OCI-LY3 (cell line): Measurements from ENCODE around the gene TBCE.

Experiments used
- H2AFZ ChIP-seq: fragments of 200-600, 300-600 bp; shearing (Covaris generic); 2 replicates; pipeline ENCODE4 v1.6.0; 2014; ENCODE audit warnings: antibody characterized with exemption, low read depth, low read length
- H3K27ac ChIP-seq: fragments of 200-600, 300-600 bp; sonication (generic); 2 replicates; pipeline ENCODE4 v1.5.1; 2014; ENCODE audit warnings: mild to moderate bottlenecking, low read length, moderate library complexity, mixed read lengths
- H3K27me3 ChIP-seq: fragments of 200-600, 300-600 bp; sonication (generic); 2 replicates; pipeline ENCODE4 v1.6.1; 2014; ENCODE audit warnings: low read depth, low read length, mixed read lengths
- H3K36me3 ChIP-seq: fragments of 200-600, 300-600 bp; sonication (generic); replicated peaks from 2 replicates; pipeline ENCODE3; 2014; ENCODE audit warnings: low read depth, low read length, mixed read lengths
- H3K4me1 ChIP-seq: fragments of 300-600, 200-600 bp; sonication (generic); 2 replicates; pipeline ENCODE4 v1.6.1; 2014; ENCODE audit warnings: low read length, mixed read lengths
- H3K4me2 ChIP-seq: fragments of 200-600, 300-600 bp; sonication (generic); 2 replicates; pipeline ENCODE4 v1.6.1; 2014; ENCODE audit warnings: low read length, mixed read lengths
- H3K4me3 ChIP-seq: fragments of 300-600, 200-600 bp; sonication (generic); 2 replicates; pipeline ENCODE4 v1.5.1; 2014; ENCODE audit warnings: antibody characterized with exemption, mild to moderate bottlenecking, low read length, moderate library complexity
- H3K79me2 ChIP-seq: fragments of 300-600, 200-600 bp; shearing (Covaris generic); 2 replicates; pipeline ENCODE4 v1.6.1; 2014; ENCODE audit warnings: mild to moderate bottlenecking, low read length, mixed read lengths
- H3K9ac ChIP-seq: fragments of 300-600, 200-600 bp; shearing (Covaris generic); 2 replicates; pipeline ENCODE4 v1.6.0; 2014; ENCODE audit warnings: mild to moderate bottlenecking, low read length, moderate library complexity
- H3K9me3 ChIP-seq: fragments of 200-600, 300-600 bp; shearing (Covaris generic); 2 replicates; pipeline ENCODE4 v1.6.1; 2014; ENCODE audit warnings: low read length, mixed read lengths; ENCODE audit not compliant: insufficient read depth
- H4K20me1 ChIP-seq: fragments of 200-600, 300-600 bp; sonication (generic); 2 replicates; pipeline ENCODE4 v1.6.1; 2016; ENCODE audit warnings: low read length, mixed read lengths; ENCODE audit not compliant: insufficient read depth
- EZH2phosphoT487 ChIP-seq: fragments of 200-600 bp; shearing (Covaris generic); IDR thresholded peaks from 2 replicates; pipeline ENCODE4 v1.6.1; 2018; ENCODE audit warnings: antibody characterized with exemption, mixed run types, low read depth
- TF ChIP-seq, protein P1 (sequence below): fragments of 200-600, 300-600 bp; sonication (generic); IDR thresholded peaks from 2 replicates; pipeline ENCODE4 v1.5.1; 2014; ENCODE audit warnings: antibody characterized with exemption, low read length, low read depth

Gene TBCE

DNA sequence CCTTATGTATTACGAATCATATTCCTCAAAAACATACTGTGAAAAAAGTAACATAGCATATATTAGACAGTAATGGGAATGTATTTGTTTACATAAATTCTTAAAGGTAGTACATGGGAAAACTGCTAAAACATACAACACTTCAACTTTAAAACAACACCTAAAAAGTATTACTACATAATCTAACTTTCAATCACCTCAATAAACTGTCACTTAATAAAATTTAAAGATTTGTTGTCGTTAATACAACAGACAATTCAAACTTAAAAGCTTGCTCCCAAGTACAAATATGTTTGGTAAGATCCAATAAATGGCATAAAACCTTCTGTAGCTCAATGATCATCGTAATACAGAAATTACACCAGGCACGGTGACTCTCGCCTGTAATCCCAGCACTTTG lies 42.9 kb upstream of the TBCE start:
- peak overlapping the region; percentile 72; the same call in 1 of the 2 replicates for H3K27ac ChIP-seq
- H3K4me2 ChIP-seq: peak overlapping the region; percentile 80
- no peak overlapping the region for H3K9ac ChIP-seq
- TF ChIP-seq, protein P1, sequence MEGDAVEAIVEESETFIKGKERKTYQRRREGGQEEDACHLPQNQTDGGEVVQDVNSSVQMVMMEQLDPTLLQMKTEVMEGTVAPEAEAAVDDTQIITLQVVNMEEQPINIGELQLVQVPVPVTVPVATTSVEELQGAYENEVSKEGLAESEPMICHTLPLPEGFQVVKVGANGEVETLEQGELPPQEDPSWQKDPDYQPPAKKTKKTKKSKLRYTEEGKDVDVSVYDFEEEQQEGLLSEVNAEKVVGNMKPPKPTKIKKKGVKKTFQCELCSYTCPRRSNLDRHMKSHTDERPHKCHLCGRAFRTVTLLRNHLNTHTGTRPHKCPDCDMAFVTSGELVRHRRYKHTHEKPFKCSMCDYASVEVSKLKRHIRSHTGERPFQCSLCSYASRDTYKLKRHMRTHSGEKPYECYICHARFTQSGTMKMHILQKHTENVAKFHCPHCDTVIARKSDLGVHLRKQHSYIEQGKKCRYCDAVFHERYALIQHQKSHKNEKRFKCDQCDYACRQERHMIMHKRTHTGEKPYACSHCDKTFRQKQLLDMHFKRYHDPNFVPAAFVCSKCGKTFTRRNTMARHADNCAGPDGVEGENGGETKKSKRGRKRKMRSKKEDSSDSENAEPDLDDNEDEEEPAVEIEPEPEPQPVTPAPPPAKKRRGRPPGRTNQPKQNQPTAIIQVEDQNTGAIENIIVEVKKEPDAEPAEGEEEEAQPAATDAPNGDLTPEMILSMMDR: no peak
- TF ChIP-seq EZH2phosphoT487: no peak
- no peaks in the 10 kb centered on the region for H3K9me3 ChIP-seq
- no peak overlapping the region for H2AFZ ChIP-seq
- peak overlapping the region; percentile 85; the same call in 1 of the 2 replicates for H3K4me3 ChIP-seq
- H4K20me1 ChIP-seq: peaks cover 69% of the 10 kb centered on the region
- no peaks in the 10 kb centered on the region for H3K27me3 ChIP-seq
- H3K36me3 ChIP-seq: peaks cover 30% of the 10 kb centered on the region
- peaks cover 24% of the 10 kb centered on the region for H3K4me1 ChIP-seq
- H3K79me2 ChIP-seq: peaks cover 91% of the 10 kb centered on the region

DNA sequence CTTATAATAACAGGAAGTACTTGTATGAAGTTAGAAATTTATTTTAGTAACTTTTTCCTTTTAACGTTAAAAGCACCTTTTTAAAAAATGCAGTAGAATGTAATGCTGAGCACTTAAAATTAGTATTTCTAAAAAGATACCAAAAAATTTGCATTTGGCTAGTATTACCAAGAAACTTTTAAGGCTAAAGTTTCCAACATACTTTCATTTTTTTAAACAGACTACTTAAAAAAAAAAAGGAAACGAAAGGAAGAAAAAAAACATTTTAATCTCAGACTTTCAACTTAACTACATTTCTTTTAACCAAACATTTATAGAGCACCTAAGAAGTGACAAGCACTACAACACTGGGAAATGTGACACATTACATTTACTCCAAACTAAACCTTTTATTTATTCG lies 42.1 kb upstream of the TBCE start:
- Histone ChIP-seq H3K9me3 (no peaks in the 10 kb centered on the region), H3K36me3 (peaks cover 28% of the 10 kb centered on the region), H2AFZ (no peak overlapping the region), H4K20me1 (peaks cover 63% of the 10 kb centered on the region), H3K4me3 (peak overlapping the region; percentile 85), H3K27ac (peak overlapping the region; percentile 72), H3K4me2 (peak overlapping the region; percentile 80), H3K4me1 (peaks cover 27% of the 10 kb centered on the region), H3K27me3 (no peaks in the 10 kb centered on the region), H3K9ac (peak overlapping the region; percentile 93), H3K79me2 (peaks cover 92% of the 10 kb centered on the region)
- TF ChIP-seq, protein P1: no peak
- TF ChIP-seq EZH2phosphoT487: no peak

DNA sequence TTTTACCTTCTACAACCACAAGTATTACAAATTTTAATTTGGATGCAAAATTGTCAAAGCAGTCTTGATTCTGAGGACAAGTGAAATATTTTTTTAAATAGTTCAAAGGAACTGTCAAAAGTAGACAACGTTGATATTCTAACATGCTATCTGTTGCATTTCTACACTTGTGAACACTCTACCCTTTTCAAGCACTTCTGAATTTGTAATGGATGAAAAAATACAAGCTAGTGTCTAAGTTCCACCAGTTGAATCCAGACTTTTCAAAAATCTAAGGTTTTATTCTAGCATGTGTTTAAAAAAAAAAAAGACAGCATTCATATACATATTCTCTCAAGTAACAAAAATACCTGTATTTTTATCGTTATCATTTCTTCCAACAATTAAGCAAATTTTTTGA lies 41.4 kb upstream of the TBCE start:
- Histone ChIP-seq H3K9ac (peak overlapping the region; percentile 93), H3K79me2 (peaks cover 92% of the 10 kb centered on the region), H3K4me2 (peak overlapping the region; percentile 80), H3K9me3 (no peaks in the 10 kb centered on the region), H2AFZ (no peak overlapping the region), H3K4me1 (peaks cover 33% of the 10 kb centered on the region), H3K36me3 (peaks cover 21% of the 10 kb centered on the region), H4K20me1 (peaks cover 56% of the 10 kb centered on the region), H3K27me3 (no peaks in the 10 kb centered on the region), H3K27ac (peak overlapping the region; percentile 72), H3K4me3 (peak overlapping the region; percentile 85)
- no peak for TF ChIP-seq EZH2phosphoT487
- TF ChIP-seq, protein P1: no peak

GRCh38 chr1:235326719-235327558 lies 40.3 kb upstream of the TBCE start:
- Histone ChIP-seq H3K79me2 (peaks cover 92% of the 10 kb centered on the region), H3K27me3 (no peaks in the 10 kb centered on the region), H3K4me2 (peak overlapping the region; percentile 80), H3K36me3 (peaks cover 17% of the 10 kb centered on the region), H2AFZ (no peak overlapping the region), H3K27ac (peak overlapping the region; percentile 72), H3K9me3 (no peaks in the 10 kb centered on the region), H4K20me1 (peaks cover 46% of the 10 kb centered on the region), H3K9ac (peak overlapping the region; percentile 93), H3K4me3 (peak overlapping the region; percentile 85), H3K4me1 (peaks cover 37% of the 10 kb centered on the region)
- TF ChIP-seq, protein P1: no peak
- no peak for TF ChIP-seq EZH2phosphoT487
